ENCODE results near the gene ZFAND3.

Gene ZFAND3

DNA sequence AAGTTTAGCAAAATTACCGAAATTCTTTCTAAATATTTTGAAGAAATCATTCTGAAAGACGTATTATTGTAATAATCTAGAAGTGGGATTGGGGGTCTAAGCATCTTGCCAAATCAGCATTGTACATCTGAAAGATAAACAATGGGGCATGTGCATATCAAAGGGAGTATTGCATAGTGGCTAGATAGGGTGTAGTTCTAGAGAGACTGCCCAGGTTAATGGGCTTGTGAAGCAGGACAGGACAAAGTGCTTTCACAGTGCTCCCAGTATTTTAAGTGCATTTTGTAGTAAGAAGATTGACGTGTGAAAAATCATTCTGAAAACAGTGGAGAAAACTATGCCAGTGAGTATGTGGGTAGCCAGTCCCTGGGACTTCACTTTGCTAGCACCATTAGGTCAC, 236.8 kb downstream of the ZFAND3 start:
- no peak for DNase-seq

DNA sequence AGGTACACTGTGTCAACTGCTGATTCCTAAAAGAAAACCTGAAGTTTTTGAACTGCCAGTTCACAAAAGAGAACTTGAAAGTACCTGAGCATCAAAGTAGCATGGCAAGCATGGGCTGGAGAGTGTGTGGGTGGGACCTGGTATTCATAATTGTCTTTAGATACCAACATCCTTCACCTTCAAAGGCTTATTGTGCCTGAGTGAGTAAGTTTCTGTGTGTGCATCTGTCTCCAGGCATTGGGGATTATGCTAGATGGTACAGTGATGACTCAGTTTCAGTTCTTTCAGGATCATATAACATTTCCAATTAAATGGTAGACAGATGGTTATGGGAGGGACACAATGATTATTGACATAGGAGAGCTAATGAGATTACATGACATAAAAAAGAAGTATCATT, 238.5 kb downstream of the ZFAND3 start:
- no peak for DNase-seq

DNA sequence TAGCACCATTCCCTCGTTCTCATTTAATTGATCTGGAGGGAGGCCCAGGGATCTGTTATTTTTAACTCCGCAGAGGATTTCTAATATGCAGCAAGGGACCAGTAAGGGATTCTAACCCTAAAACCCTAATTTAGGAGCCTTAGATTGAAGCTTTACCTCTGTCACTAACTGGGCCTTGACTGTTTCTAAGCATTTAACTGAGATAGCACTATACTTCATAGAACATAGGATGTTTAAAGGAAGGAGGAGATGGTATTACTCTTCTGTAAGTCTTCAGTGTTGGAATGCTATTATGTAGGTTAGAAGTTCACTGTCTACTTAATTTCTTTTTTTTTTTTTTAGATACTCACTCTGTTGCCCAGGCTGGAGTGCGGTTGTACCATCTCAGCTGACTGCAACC, 242.5 kb downstream of the ZFAND3 start:
- no peak for DNase-seq

DNA sequence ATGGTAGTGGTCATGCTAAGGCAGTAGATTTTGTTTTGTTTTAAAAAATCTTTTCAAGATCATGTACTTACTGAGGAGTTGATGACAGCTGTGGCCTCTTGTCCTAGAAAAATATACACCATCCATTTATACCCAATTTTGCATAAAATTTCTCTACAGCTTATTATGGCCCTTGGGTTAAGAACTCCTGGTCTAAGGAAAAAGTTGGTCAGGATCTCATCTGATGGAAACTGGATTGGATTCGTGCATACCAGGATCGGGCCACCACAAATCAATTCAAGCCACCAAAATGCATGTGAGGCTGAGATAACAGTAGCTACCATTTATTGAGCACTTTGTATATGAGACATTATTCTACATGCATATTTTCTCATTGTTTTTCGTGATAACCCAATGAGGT, 244.4 kb downstream of the ZFAND3 start:
- no peak for DNase-seq

DNA sequence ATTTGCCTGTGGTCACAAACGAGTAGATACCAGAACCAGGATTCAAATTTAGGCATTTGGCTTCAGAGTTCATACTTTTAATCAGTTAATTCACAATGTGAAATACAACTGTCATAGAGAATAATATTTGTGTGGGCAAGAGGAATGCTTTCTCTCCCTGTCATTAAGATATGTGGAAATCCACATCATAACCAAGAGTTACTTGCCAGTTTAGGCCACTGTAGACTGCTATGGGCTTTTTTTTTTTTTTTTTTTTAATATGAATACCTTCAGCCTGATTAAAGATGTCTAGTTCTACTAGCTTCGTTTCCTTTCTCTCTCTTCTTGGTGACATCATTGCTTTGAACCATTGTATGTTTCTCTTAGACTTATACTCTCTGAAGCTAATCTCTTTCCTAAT, 244.9 kb downstream of the ZFAND3 start:
- no peak for DNase-seq

DNA sequence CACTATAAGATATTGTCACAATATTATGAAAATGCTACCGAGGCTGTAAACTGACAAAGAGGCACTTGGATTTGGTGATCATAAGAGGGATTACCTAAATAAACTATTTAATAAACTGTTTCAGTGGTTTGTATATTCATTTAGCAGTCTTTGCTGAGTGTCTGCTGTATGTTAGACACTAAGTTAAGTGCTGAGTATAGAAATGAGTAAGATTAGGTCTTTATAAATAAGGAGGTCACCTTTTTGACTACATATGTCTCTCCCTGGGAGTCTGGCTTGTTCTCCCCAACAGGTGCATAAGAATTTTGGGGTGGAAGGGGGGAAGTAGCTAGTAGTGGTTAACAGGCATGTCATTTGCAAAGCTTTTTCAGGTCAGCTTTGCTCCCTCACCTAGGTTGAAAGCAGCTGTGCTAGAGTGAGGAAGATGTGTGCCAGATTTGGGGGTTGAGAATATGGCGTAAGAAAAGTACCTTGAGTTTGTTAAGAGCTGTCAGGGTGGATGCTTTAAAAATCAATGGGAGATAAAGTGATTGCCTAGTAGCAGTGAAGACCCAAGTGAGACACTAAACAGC, 246.3 kb downstream of the ZFAND3 start:
- no peak for DNase-seq

DNA sequence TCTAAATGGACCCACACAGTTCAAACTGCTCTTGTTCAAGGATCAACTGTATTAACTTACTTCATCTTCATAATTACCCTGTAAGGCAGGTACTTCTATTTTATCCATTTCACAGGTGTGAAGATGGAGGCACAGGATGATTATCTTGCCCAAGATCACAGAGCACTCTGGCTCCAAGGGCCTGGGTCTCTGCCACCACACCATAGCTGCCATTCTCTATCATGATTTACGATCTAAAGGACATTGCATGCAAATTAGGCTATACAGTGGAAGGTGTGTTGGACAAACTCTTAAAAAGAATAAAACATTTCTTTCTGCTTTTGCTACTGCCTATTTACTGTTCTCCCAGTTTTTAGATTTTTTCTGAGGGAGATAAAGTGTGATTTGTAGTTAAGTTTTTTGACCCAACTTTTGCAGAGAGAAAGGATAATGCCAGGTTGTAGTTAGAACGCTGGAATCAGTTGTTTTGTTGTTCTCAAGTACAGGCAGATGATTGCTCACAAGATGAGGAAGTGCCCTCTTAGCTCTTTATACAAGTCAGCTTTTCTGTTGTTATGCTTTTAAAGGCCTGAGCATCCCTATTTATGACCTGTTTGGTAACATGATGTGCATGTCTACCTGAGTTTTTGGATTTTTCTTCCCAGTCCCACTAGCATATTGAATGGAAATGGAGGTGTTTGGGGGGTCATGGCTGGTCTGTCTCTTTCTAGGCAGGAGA, 247.9 kb downstream of the ZFAND3 start:
- DNase-seq = no peak

DNA sequence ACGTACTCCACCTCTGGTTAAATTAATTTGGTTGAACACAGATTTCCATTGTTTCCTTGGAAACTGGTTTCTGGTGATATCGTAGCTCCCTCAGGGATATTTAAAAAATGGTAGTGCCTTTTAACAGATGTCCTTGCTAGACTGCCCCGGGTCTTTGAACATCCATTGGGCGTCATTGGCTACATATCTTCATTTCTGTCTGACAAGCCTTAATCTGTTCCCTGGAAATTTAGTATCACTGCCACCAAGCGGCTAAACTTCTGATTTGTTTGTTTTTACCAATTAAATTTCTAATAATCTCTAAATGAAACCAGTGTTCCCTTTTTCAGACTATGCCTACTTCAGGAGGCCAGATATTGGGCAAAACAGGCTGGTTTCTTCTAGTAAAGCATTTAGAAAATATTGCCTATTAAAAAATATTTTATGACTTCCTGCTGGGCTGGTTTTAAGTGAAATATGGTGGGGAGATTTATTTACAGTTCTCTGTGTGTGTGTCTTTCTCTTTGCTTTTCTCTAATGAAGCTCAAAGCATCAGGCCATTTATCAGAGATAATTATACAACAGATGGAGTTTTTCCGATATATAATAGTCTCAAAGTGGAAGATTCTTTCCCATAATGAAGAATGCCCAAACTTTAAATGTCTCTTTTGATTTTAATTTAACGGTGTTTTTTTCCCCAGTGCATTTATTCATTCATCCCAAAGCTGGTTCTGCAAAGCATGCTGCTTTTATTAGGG, 249.5 kb downstream of the ZFAND3 start:
- DNase-seq = no peak

DNA sequence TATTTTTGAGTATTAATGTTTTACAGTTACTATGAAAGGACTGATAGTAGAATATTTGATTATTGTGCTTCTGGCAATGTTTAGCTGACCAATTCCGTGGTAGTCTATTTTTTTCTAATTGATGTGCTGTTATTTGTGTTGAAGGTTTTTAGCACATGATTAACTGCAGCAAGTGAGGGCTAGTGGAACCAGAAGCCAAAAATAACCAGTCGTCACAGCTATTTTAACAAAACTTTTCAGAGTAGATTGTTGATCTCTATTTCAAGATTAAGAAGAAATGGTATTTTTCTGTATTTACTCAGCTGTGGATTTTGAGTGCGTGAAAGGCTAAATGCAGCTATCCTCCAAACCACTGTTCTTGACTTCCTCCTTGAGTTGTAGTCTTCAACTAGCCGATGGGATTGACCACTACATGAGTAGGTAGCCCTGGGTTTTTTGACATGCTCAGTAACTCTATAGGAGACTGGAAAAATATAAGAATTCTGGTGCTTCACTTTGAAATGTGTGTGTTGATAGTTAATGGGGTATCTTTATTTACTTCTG, 258.0 kb downstream of the ZFAND3 start:
- DNase-seq = no peak

DNA sequence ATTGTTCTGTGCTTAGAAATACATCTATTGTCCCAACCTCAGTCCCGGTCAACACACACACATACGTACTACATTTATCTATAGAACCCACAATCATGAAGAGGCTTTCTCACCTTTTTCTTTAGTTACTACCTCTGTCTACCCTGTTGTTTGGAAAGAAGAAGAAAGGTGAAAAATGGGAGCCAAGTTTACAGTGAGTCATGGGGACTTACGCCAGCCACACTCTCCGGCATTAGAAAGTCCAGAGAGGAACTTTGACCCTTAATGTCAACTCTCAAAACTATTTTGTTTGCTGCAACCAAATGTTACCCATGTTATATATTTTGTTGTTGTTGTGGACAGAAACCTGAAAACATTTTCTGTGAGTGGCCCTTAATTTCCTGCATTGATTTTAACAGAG, 259.1 kb downstream of the ZFAND3 start:
- no peak for DNase-seq

DNA sequence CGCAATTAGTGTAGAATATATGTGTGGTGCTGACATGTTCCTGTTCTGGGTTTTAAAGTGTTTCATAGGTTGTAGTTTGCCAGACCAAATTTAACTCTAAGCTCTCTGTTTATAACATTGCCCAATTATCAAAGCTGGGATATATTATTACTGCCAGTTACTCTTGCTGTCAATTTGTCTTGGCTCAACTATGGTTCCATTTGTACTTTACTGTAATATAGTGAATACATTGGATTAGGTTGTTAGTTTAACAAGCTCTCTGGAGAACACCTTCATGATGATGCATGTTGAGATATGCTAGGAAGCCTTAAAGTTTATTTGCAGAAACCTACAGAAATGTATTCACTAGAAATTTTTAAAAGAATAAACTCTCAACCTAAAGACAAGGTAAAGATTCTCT, 259.6 kb downstream of the ZFAND3 start:
- no peak for DNase-seq

DNA sequence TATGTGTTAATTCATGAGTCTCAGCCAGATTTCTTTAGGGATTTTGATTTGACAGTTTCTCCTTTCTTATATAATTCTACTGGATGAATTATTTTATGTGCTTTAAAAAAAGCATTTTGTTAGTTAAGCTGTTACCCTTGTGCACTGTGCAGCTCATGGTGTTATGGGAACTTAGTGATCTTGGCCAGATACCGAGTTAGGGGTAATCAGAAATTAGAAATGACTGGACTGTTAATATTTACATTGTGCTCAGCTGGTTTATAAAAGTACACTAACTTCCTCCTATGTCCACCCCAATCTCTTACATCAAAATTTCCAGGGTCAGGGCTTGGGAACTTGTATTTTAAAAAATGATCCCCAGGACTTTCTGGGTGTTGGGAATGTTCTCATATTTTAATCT, 260.0 kb downstream of the ZFAND3 start:
- DNase-seq = no peak

DNA sequence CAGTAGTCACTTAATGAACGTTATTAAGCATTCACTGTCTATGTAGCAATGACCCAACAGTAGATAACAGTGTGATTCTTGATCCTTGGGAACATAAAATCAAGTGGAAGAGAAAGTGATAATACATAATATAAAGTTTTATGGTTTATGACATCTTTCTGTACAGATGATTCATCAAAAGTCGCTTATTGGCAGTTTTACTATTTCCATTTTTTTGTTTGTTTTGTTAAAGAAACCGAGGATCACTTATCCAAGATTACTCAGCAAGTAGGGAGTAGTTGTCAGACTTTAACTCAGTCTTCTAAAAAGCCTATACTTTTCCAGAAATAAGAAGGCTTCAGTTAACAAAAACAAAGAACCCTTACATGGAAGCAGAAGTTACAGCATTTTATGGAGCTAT, 260.8 kb downstream of the ZFAND3 start:
- no peak for DNase-seq

DNA sequence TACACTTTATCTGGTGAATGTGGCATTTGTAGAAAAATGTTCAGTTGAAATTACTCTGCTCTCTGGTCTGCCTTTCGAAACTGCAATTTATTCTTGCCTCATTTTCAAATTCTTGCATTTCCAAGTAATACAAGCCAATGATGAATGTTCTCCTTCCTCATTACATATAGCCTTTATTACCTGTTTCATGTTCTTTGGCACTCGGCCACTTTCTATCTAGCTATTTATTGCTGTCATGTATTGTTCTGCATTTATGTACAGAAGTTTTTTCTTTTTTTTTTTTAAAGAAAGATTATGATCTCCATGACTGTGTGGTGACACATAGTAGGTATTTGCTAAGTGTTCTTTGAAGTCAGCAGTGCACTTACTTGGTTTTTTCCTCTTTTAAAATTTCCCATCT, 261.4 kb downstream of the ZFAND3 start:
- no peak for DNase-seq

DNA sequence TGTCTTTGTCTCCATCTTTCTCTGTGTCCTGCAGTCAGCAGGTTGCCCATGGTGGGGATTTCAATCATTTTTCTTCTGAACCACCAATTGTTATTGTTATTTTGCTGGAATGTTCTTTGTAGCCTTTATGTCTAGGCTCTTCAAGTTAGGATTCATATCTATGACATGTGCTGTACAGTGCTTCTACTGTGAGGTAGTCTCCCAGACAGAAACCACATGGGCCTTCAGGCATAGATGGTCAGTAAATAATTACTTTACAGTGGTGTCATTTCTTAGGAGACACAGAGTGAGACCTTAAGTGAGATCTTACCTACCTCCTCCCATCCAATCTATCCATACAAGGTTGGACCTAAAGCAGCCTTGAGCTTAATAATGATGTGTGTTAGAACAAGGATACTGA, 265.5 kb downstream of the ZFAND3 start:
- DNase-seq = no peak

DNA sequence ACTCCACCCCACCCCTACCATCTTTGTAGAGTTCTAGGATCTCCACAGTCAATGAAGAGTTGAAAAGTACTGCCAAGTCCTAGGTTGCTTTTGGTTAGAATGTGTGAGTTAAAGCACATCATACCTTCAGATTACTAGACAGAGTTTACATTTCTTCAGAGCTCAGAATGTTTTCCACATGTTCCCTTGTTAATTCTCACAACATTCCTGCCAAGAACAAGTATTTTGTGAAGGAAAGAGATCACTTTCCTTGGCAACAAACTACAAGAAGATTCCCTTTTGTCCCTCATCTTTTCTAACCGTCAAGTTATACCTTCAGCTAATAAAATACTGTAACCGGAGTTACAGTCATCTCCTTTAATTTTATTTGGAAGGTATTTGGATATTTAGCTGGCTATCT, 266.8 kb downstream of the ZFAND3 start:
- no peak for DNase-seq

DNA sequence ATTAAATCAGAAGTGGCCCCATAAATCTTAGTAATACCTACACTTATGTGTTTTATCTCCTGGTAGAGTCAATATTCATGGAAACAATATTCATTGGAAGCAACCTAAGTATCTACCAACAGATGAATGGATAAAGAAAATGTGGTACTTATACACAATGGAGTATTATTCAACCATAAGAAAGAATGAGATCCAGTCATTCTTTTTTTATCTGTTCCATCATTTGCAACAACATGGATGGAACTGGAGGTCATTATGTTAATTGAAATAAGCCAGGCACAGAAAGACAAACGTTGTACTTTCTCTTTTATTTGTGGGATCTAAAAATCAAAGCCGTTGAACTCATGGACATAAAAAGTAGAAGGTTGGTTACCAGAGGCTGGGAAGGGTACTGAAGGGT, 268.5 kb downstream of the ZFAND3 start:
- no peak for DNase-seq

DNA sequence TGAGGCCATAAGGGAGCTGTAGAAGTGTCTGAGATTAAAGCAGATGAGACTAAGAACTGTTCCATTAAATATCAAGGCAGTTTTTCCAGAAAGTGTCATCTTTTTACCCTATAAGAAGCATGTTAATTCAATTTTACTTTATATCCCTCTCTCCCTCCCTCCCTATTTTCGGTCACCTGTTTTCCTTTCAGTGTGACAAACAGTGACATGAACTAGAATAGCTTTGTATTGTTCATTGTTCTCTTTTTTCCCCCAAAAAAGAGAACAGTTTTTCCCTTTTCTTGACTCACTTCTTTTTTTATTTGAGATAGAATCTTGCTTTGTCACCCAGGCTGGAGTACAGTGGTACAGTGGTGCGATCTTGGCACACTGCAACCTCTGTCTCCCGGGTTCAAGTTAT, 269.3 kb downstream of the ZFAND3 start:
- peak; percentile 7 for DNase-seq

DNA sequence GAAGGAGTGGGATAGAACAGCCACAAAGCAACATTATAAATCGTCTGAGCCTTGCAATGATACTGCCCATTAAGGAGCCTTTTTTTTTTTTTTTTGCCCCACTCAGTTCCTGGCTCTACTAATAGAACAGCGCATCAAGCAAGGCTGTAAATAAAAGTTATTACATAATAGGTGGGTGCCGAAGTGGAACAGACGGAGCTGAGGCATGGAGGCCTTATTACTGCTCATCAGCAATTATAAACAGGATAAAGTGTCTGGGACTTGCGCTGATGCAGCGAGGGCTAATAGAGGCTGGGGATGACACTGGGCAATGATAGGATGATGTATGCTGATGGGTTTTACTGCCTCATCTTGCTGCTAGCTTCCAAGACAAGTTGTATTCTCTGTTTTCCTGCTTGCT, 272.1 kb downstream of the ZFAND3 start:
- DNase-seq = no peak

DNA sequence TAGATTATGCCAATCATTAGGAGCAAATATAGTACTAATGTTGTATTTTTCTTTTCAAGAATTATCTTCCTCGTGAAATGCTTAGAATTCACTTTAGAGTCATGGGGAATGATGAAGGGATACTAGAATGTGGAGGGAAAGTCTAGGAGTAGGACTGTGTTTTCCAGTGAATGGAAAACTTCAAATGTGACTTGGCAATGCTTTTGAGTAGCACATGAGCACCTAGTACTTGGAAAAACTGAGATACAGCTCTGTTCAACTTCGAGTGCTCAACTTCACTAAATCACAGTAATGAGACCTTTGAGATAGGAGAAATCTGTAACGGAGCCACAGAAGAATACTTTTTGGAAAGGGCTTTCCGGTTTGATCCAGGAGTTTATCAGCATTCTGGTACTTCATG, 272.9 kb downstream of the ZFAND3 start:
- no peak for DNase-seq

DNA sequence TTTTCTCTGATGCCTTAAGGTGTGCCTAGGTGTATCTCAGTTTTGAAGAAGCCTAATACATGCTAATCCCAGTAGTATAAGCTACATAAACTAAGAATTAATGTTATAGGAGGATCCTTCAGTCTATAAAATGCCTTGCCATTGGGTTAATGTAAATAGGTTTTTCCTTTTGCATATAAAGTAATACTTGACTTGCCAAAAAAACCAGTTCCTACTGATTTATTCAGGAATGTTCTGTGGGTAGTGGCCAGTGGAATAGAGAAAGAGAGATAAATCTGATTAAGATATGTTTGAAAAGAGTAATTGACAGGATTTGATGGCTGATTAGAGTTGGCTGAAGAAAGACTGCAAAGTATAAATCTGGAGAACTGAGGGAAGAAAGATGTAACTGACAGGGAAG, 273.4 kb downstream of the ZFAND3 start:
- DNase-seq = no peak

DNA sequence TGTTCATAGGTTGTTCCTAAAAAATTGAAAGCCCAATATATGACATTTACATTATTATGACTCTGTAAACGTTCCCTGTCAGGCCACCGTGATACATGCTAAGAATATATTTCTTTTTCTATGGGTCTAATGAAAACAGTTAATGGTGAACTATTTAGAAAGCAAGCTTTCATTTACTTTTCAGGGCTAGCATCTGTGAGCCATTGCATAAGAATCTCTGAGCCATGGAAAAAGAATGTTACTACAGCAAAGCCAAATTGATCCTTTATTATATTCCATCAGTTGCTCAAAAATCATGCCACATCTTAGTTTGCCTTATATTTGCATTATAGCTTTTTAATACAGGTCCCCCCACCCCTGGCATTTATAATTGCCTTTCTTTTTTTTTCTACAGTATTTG, 275.5 kb downstream of the ZFAND3 start:
- DNase-seq = no peak

DNA sequence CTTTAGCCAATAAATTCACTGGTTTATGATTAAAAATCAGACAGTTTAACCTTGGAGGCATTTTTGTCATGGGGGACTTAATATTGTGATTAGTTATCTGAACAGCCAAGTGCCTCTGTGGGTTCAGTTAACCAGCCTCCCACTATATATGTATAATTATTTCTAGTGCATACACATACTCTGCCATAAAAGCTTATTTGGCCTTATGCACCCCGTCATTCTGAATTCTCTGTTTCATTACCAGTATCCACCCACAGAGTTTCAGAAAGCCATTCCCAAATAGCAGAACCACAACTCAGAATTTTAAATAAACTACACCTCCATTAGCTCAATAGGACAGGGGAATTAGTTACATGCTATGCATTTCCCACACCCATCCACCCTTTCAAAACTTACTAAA, 279.7 kb downstream of the ZFAND3 start:
- DNase-seq = no peak

DNA sequence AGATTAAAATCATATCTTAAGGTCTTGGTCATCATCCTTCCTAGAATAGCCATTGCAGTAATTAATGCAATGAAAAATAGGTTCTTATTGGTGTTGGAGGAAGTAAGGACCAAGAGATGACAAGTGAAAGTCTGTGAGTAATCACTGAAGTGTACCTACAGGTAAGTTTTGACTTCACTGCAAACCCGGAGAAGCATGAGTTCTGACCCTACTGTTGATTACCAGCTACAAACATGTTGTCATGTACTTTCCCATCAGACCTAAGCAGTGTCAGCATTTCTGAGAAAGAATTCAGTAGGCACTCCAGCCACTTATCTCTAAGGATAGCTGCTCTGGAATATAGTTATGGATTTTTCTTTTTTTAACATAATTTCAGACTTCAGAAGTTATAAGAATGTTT, 280.9 kb downstream of the ZFAND3 start:
- no peak for DNase-seq

Data from hematopoietic multipotent progenitor cell treated with erythropoietin and hydrocortisone succinate and interleukin-3 and kit ligand, for 8 days (in vitro differentiated cells).